Non-pigmented ciliary epithelial cell (primary cell): ENCODE results near the gene PCBD1.

ENCODE experiments used
- DNase-seq: peaks from one replicate; pipeline ENCODE4 v3.0.0-alpha.2; 2010; ENCODE audit warnings: low read depth

PCBD1 gene

DNA sequence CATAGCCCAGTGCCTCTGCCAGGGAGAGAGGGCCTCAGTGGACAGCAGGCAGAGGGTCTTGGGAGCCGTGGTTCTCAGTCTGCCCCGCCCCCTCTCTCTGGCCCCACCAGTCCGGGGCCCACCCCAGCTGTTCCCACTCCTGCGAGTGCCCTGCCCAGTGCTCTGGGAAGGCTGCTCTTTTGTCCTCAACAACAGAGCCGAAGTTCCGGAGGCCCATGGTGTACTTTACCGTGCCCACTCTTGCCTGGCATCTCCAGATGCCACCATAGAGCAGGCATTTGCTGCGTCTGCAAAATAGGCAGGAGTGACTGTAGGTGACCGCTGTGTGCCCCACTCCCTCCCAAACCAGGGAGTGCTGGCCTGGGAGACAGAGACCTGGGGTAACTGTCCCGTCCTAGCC is 29.3 kb upstream of the PCBD1 start:
- DNase-seq = no peak

DNA sequence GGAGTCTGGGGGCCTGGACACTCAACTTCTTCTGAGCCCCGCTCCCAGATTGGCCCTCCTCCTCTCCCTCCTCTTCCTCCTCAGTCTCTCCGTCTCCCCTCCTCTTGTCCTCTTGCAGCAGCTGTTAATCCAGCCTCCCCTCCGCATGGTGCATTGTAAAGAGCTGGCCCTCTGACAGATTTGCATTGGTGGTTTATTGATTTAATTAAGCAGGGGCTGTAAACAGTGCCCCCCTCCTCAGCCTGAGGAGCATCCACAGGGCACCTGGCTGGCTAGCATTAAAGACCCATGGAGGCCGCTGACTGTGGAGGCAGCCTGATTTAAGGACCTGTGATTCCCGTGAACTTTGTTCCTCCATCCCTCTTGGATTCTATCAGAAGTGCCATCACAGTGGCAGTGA is 28.9 kb upstream of the PCBD1 start:
- no peak for DNase-seq

DNA sequence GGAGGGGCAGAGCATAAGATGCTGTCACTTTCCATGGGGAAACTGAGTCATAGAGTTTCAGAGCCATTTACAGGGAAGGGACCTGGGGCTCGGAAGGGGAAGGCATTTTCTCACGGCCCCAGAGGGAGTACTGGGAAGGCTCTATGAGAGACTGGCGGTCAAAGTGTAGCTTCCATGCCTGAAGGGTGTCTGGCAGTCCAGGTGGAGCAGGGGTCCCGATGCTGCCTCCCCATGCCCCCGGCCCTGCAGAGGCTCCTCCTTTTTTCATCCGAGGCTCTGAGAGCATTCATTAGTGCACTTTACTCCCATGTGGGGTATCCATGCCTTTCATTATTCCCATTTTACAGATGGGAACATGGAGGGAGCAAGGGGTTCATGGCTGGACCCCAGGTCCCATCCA is 27.9 kb upstream of the PCBD1 start:
- DNase-seq = no peak

GRCh38 chr10:70915806-70916205 is 27.4 kb upstream of the PCBD1 start:
- no peak for DNase-seq

- no peak for DNase-seq
These were observed 26.8 kb upstream of the PCBD1 start for GRCh38 chr10:70915206-70915605.

- DNase-seq = no peak
These were observed 26.0 kb upstream of the PCBD1 start for GRCh38 chr10:70914316-70914864.

DNA sequence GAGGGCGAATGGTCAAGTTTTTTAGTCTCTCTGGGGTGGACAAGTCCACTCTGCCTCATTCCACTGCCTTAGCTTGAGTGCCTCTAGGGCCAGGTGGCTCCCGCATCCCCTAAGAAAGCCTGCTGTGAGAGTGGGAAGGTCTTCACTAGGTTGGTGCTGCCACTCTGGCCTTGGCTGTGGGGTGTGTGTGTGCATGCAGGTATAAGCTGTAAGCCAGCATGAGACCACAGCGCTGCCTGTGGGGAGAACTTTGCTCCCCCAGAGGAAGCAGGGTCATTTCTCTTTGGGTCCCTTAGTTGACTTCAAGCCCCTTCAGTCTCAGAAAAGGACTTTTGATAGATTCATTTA is 25.5 kb upstream of the PCBD1 start:
- DNase-seq = no peak

- no peak for DNase-seq
These were observed 25.0 kb upstream of the PCBD1 start for GRCh38 chr10:70913191-70913892.

- DNase-seq = no peak
These were observed 24.2 kb upstream of the PCBD1 start for GRCh38 chr10:70912556-70912955.

GRCh38 chr10:70911386-70911785 is 23.0 kb upstream of the PCBD1 start:
- DNase-seq = no peak

DNA sequence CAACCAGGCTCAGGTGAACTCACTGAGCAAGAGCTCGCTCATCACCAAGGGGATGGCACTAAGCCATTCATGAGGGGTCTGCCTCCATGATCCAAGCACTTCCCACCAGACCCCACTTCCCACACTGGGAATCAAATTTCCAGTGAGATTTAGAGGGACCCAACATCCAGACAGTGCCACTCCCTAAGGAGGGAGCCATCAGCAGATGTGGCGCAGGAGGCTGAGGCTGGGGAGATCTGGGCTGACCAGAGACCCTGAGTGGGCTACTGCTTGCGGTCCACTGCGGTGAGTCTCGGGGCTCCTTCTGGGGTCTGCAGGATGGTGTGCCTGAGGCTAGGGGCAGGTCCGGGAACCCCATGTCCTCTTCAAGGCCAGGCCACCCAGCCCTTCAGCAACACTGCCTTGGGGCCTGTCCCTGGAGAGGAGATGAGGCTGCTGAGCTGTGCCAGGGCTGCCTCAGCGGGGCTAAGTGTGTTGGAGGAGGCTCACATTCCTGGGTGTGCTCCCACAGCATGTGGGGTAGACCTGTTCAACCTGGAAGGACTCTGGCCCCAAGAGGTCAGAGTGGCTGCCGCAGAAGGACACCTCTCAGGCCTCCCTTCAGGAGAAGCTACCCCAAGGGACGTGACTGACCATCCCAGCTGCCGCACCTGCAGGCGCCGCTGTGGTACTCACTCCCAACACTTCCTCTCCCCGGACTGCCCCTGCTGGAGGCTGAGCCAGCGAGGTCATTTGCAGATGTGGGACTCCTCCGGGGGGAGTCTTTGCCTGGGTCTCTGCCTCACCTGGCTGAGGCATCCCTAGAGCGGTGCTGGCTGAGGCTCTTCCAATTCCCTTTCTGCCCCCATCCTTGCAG is 22.3 kb upstream of the PCBD1 start:
- no peak for DNase-seq

DNA sequence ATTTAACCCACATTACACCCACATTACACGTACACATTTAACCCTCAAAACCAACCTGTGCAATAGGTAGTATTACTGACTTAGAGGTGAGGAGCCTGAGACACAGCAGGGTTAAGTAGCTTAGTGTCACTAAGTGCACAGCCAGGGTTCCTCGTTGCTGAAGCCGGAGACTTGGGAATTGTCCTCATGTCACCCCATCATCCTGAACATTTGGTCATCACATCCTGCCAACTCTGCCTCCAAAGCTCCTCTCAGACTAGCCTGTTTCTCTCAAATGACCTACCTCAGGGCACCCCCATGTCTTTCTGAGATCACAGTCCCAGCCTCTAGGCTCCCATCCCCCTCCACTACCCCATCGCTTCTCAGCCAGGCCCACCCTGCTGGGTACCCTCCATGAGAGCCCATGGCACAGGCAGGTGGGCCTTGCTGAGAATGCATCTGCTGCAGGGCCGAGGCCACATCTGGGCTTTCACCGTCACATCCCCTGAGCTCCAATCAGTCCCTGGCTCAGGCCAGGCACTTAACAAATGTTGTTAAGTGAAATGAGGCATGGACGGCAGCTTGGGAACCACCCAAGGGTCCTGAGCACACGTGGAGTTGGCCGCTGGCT is 21.1 kb upstream of the PCBD1 start:
- no peak for DNase-seq

DNA sequence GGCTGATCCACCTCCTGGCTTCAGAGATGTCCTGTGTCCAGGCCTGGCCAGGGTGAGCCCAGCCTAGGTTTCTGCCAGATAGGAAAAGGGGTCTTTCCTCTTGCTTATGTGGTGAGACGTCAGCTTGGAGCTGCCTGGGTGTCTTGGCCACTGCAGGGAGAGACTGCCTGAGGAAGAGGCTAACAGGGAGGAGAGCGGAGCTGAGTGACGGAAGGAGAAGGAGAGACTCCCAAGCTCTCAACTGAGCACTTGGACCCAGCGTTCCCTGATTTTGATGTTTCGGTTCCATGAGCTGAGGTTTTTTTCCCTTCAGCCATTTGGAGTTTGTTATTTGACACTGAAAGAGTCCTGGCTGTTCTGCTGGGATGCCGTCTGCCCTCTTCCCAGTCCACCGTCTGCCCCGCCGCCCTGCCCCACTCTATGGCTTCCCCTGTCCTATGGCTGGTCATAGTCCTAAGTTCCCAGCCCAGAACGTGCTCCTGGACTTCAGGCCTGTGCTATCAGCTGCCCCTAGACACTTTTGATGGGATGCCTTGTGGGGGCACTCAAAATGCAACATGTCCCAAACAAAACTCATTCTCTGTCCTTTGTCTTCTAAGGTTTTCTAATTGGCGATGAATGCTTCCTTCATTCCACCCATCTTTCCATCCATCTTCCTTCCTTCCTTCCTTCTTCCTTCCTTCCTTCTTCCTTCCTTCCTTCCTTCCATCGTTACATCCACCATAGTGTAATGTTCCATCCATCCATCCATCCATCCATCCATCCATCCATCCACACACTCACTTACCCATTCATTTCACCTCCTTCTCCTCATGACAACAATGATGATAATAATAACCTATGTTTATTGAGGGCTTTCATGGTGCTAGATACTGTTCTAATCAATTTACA is 20.3 kb upstream of the PCBD1 start:
- no peak for DNase-seq

- no peak for DNase-seq
These were observed 19.5 kb upstream of the PCBD1 start for GRCh38 chr10:70907637-70908405.

DNA sequence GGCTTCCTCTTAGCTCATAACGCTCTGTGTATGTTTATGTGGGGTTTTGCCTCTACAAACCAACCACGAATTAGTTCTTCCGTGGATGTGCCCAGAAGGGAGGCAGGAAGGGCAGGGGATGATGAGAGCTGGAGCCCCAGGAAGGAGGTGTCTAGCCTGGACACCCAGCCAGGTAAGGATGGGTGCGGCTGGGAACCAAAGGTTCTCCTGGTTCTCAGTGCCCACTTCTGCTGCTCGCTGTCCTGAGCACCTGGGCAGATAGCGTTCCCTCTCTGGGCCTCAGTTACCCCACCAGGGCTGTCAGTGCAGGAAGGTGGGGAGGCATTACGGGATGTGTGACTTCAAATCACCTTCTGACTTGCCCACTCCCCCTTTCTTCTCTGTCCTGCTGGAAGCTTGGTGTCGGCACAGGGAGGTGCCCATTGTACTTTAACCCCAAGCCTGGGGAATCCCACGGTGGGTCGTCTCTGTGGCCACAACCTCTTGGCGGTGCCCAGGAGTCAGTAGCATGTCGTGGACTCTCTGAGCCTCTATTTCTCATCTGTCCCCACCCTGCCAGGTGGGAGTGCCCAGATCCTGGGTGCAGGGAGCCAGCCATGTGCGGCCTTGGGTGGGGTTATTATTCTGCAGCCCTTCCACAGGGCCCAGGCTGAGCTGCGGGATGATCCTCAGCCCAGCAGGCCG is 18.7 kb upstream of the PCBD1 start:
- no peak for DNase-seq

GRCh38 chr10:70906031-70906783 is 17.8 kb upstream of the PCBD1 start:
- no peak for DNase-seq

DNA sequence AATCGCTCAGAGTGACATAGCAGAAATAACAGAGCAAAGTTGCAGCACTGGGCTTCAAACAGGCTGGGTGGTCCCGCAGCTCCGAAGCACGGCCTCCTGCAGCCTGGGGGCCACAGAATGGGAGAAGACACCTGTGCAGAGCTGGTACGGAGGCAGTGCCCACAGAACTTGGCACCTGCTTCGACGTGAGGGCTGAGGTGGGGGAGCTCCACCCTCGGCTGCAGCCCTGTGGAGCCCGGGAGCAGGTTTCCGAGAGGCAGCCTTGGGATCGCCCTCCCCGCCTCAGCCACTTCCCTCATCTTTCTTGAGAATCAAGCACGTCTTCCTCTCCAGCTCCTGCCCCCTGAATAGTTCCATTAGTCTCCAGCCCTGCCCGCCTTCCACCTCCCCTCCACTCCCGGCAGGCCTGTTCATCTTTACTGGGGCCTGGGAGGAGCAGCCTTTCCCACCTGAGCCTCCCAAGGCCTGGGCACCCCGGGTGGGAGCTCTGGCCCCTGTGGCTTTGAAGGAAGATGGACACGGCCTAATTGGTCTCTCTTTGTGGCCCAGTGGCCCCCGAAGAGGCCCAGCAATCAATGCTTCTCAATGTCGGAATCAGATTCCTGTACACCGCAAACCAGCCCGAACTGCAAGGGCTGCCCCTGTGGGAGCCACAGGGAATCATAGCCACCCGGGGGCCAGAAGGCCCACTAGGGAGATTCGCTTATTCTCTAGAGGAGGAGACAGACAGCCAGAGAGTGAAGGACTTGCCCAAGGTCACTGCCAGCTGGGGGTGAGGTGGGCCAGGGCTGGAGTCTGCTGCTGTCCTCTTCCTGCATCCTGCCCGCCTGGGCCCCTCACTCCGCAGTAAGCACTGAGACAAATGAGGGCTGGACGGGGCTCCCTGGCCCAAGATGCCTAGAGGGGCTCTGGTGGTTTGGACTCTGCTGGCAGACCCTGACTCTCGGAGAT is 17.0 kb upstream of the PCBD1 start:
- no peak for DNase-seq

DNA sequence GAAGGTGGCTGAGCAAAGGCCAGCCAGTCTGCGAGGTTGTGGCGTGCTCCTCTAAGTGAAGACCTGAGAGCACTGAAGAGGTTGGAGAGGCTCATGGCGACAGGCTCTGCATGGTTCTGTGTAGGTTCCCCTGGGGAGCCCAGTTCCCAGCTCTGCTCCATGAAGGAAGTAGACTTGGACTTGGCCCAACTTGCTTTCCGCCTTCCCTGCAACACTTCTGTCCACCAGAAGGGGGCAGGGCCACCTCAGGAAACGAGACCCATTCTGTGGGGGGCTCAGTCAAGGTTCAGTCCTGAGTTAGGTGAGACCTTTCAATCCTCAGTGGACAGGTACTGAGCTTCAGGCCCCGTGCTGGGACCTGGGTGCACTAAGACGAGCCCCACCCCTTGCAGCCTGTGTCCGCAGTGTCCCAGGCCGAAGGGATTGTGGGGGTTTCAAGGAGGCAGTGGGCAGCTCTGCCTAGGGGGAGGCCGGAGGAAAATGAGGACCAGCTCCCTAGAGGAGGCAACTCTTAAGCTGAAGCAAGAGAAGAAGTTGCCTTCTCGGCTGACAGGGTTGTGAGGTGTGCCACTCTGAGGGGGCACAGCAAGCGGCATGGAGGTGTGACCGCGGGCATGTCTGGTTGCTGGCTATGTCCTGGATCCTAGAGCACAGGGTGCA is 15.0 kb upstream of the PCBD1 start:
- no peak for DNase-seq
